ENCODE measurements around the gene ARHGAP10.

- TF ChIP-seq CTCF (conservative IDR thresholded peaks at IDR 0.05 in 1 of 2, IDR thresholded peaks at IDR 0.05 in 1 of 2; ENCODE audit: extremely low read depth in 1 of 2, insufficient read depth in 1 of 2, low read depth in 1 of 2, low read length in 2 of 2) (no peak), EZH2 (IDR thresholded peaks at IDR 0.05; ENCODE audit: borderline replicate concordance, low read length) (no peak)
These were observed 28.8 kb downstream of the ARHGAP10 start for GRCh38 chr4:147760695-147761094.
